ENCODE measurements around the gene ATXN1.
"Not testable (repeated sequence)": the region's sequence is repeated elsewhere in the genome, so short reads cannot be mapped to it uniquely, and the experiment has no call there.

DNA sequence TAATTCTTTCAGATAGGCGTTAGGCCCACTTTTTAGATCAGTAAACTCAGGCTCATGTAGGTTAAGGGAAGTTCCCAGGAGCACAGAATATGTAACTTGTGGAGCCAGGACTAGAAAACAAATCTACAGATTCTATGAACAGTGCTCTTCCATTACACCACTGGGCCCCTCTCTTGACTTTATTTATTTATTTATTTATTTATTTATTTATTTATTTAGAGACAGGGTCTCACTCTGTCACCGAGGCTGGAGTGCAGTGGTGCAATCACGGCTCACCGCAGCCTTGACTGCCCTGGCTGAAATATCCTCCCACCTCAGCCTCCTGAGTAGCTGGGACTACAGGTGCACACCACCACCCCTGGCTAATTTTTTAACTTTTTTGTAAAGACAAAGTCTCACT lies 382.9 kb downstream of the ATXN1 start:
- TF ChIP-seq, protein P1, sequence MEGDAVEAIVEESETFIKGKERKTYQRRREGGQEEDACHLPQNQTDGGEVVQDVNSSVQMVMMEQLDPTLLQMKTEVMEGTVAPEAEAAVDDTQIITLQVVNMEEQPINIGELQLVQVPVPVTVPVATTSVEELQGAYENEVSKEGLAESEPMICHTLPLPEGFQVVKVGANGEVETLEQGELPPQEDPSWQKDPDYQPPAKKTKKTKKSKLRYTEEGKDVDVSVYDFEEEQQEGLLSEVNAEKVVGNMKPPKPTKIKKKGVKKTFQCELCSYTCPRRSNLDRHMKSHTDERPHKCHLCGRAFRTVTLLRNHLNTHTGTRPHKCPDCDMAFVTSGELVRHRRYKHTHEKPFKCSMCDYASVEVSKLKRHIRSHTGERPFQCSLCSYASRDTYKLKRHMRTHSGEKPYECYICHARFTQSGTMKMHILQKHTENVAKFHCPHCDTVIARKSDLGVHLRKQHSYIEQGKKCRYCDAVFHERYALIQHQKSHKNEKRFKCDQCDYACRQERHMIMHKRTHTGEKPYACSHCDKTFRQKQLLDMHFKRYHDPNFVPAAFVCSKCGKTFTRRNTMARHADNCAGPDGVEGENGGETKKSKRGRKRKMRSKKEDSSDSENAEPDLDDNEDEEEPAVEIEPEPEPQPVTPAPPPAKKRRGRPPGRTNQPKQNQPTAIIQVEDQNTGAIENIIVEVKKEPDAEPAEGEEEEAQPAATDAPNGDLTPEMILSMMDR (IDR thresholded peaks at IDR 0.05) = not testable (repeated sequence)
- not testable (repeated sequence) for TF ChIP-seq POLR2A (IDR thresholded peaks at IDR 0.05); POLR2AphosphoS5 (IDR thresholded peaks at IDR 0.05); EP300 (IDR thresholded peaks at IDR 0.05; ENCODE audit: low read depth)

Measured in transverse colon (tissue), 4 donors.